AG09309 (cell line): Measurements from ENCODE around the gene SNX30.

ENCODE experiments used
- DNase-seq: peaks from one replicate; pipeline ENCODE4 v3.0.0-alpha.2; 2010; ENCODE audit warnings: low read depth
- H3K4me3 ChIP-seq: 2 replicates; pipeline ENCODE4 v1.5.1; 2011; ENCODE audit warnings: mild to moderate bottlenecking, low read depth, low read length, moderate library complexity; ENCODE audit not compliant: control insufficient read depth
- TF ChIP-seq, protein P1 (sequence below): IDR thresholded peaks from 2 replicates; pipeline ENCODE4 v1.5.1; 2011; ENCODE audit warnings: mild to moderate bottlenecking, low read depth, low read length, inconsistent platforms; ENCODE audit not compliant: insufficient read depth, control insufficient read depth; ENCODE audit errors: missing control alignments

The SNX30 gene

DNA sequence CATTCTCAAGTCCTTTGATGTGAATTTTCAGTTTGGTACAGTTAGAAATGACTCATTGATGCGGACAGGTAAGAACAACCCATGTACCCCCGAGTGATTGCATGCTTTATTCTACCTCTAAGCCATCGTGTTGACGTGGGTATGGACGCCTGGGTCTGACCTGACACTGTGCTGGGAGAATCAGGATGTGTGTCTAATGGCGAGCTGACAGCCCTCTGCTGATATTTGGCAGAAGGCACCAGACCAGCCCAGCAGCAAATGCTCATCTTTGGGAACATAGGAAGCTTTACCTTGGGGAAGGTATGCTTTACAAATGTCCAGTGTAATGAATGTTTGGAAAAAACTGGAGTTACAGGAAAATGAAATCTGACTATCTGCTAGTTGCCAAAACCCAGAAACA, 120.0 kb downstream of the SNX30 start:
- no peak for DNase-seq
- TF ChIP-seq, protein P1, sequence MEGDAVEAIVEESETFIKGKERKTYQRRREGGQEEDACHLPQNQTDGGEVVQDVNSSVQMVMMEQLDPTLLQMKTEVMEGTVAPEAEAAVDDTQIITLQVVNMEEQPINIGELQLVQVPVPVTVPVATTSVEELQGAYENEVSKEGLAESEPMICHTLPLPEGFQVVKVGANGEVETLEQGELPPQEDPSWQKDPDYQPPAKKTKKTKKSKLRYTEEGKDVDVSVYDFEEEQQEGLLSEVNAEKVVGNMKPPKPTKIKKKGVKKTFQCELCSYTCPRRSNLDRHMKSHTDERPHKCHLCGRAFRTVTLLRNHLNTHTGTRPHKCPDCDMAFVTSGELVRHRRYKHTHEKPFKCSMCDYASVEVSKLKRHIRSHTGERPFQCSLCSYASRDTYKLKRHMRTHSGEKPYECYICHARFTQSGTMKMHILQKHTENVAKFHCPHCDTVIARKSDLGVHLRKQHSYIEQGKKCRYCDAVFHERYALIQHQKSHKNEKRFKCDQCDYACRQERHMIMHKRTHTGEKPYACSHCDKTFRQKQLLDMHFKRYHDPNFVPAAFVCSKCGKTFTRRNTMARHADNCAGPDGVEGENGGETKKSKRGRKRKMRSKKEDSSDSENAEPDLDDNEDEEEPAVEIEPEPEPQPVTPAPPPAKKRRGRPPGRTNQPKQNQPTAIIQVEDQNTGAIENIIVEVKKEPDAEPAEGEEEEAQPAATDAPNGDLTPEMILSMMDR: no peak
- no peak overlapping the region for H3K4me3 ChIP-seq

DNA sequence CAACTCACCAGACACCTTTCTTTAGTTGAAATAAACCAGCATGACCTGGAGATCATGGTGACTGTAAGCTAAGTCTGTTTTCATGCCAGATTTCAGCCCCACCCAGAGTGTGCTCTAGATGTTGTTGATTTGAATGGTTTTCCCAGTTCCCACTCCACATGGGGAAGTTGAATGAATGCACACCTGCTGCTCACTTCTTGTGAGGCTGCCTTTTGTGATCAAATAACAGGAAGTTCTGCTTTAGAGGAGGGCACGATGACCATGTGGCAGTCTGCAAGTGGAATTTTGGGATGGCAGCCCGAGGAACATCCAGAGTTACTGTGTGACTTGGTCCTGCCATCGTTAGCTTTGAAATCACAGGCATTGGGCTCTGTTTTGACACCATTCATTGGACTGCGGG, 121.5 kb downstream of the SNX30 start:
- TF ChIP-seq, protein P1: no peak
- DNase-seq: no peak
- H3K4me3 ChIP-seq: no peak overlapping the region

DNA sequence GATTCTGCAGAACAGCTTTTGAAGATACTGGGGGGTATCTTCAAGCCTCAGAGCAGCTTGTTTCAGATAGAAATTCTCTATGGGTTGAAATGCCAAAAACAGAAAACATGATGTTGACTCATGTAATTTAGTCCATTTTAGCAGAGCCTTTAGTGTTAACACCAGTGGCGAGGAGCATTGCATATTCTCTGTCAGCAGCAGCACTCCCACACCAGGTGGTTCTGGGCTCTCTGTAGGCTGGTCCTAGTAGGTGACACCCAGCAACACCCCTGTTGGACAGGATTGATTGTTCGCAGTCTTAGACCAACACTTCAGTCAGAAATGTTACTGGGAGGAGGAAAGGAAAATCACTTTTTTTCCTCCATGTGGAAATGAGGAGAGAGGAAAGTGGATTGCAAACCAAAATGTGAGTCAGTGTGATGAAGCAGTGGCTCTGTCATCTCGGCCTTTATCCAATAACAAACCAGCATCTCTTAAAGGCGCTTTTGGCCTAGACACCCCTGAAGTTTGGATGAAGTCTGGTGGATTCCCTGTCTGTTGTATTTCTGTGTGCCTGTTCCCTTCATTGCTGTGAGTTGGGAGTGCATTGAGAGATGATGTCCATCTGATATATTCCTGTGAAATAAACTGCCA, 123.3 kb downstream of the SNX30 start:
- no peak overlapping the region for H3K4me3 ChIP-seq
- TF ChIP-seq, protein P1: no peak
- no peak for DNase-seq

DNA sequence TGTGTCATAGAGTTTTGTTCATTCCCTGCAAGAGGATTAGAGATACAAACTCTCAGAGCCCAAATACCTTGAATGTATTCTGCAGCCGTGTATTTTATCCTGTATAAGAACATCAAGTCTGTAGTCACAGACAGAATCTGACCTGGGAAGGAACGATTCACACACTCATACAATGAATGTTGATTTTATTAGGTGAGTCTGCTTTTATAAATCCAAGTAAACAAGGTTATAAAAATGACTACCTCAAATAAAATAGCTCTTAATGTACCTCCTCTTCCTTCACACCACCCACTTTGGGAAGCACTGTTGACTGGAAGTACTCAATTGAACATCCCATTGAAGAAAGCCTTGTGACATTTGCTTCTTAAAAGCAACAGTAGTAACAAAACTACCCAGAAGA, 128.2 kb downstream of the SNX30 start:
- no peak for DNase-seq
- TF ChIP-seq, protein P1: no peak
- H3K4me3 ChIP-seq: no peak overlapping the region

DNA sequence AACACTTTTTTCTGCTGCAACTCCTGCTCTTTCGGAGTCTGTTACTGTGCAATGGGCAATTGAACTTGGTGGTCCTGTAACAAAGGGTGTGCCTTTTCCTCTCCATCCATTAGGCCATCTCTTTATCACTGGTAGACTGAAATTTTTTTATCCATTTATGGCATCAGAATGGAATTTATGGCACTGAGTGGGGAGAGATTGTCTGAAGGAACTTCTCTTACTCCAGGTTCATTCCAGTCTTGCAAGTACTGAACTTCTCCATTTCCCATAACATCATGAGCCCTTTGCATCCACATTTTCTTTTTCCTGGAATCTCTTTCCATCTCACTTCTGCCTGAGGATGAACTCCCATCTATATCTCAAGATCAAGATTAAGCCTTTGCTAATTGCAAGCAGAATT, 130.1 kb downstream of the SNX30 start:
- TF ChIP-seq, protein P1: no peak
- DNase-seq: no peak

DNA sequence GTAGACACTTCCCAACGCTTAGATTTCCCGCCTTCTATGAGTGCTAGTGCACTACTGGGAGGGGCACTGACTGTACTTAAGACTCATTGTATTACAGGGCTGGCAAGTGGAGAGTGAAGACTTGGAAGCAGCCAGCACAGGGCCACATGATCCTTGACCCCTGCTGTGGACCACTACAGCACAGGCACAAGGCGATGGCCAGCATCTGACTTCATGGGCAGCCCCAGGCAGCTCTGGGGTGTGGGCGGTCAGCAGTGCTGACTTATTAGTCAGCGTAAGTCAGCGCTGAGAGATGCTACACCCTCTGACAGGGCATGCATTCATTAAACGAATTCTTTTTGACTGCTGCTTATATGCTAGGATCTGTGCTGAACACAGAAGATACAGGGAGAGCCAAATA, 130.8 kb downstream of the SNX30 start:
- no peak overlapping the region for H3K4me3 ChIP-seq
- DNase-seq: no peak
- TF ChIP-seq, protein P1: no peak

More for the DNA sequence above, 130.1 kb downstream of the SNX30 start:
- no peak overlapping the region for H3K4me3 ChIP-seq

DNA sequence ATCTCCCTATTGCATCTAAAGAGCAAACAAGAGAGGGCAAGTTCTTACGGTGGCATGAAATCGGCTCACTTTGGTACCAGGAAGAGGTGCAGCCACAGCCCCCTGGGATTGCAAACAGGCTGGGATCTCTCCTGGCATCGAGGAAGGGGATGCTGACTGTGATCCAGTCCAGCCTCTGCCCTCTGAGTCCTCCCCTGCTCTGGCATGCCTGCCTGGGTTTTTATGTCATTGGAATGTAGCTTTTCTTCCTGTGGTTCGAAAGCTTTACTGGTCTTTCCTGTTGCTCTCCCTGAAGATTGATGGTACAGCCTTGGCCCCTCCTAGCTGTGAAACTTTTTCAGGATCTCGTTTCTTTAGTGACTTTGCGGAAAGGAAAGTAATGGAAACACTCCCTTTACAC, 133.5 kb downstream of the SNX30 start:
- DNase-seq: no peak
- TF ChIP-seq, protein P1: no peak
- H3K4me3 ChIP-seq: no peak overlapping the region
